Measurements from ENCODE around the gene DDX24.

GRCh38 chr14:94054936-94055335 lies 26.1 kb downstream of the DDX24 start:
- TF ChIP-seq CTCF (IDR thresholded peaks at IDR 0.05) (no peak), POLR2A (IDR thresholded peaks at IDR 0.05) (no peak), POLR2AphosphoS5 (IDR thresholded peaks at IDR 0.05) (no peak)
